ENCODE results near the gene GLT1D1.

GLT1D1 gene

DNA sequence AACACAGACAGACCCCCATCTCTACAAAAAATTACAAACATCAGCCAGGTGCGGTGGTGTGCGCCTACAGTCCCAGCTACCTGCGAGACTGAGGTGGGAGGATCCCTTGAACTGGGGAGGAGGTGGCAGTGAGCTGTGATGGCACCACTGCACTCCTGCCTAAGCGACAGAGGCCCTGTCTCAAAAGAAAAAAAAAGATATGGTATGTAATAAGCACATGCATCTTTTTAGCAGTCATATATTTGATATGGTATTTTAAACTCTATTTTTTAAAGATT, 36.7 kb upstream of the GLT1D1 start:
- no peak for DNase-seq (ENCODE audit: extremely low read depth, low read depth)
- TF ChIP-seq, protein P1, sequence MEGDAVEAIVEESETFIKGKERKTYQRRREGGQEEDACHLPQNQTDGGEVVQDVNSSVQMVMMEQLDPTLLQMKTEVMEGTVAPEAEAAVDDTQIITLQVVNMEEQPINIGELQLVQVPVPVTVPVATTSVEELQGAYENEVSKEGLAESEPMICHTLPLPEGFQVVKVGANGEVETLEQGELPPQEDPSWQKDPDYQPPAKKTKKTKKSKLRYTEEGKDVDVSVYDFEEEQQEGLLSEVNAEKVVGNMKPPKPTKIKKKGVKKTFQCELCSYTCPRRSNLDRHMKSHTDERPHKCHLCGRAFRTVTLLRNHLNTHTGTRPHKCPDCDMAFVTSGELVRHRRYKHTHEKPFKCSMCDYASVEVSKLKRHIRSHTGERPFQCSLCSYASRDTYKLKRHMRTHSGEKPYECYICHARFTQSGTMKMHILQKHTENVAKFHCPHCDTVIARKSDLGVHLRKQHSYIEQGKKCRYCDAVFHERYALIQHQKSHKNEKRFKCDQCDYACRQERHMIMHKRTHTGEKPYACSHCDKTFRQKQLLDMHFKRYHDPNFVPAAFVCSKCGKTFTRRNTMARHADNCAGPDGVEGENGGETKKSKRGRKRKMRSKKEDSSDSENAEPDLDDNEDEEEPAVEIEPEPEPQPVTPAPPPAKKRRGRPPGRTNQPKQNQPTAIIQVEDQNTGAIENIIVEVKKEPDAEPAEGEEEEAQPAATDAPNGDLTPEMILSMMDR (IDR thresholded peaks at IDR 0.05; ENCODE audit: low read depth, low read length, missing control alignments) = no peak
- H3K4me3 ChIP-seq (replicated peaks; ENCODE audit: low read depth, low read length) = no peak overlapping the region

DNA sequence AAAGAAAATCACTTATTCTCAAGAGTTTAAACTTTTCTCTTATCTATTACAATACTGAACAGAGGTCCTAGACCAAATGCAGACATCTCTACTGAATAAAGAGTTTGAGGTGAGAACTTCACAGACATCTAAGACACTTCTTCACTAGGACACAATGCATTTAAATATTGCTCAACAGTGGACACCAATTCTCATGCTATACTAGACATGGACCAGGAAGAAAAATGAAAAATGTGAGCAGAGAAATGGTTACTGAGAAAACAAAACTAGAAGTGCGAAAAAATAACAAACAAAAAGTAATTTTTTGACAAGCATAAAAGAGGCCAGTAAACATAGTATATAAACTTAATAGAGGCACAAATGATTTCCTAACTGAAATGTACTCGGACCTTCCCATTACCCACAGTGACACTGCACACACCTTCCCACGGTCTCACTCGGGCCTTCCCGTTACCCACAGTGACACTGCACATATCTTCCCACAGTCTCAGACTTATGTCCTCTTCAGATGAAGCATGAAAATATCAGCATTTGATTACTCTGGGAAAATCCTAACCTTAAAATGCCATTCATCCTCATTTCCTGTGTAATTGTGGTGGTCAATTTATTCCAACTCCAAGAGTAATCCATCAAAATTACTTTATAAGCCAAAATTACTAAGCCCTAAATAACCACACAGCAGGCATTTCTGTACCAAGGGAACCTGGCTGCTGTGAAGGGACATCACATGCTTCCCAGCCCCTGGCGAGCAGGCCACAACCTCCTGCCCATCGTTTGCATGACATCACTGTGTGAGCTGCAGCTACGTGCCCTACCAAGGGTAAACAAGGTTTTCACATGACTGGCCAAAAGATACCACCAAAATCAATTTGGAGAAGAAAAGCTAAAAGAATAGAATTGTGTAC, 35.9 kb upstream of the GLT1D1 start:
- H3K4me3 ChIP-seq (replicated peaks; ENCODE audit: low read depth, low read length) = no peak overlapping the region
- TF ChIP-seq, protein P1 (IDR thresholded peaks at IDR 0.05; ENCODE audit: low read depth, low read length, missing control alignments) = no peak
- DNase-seq (ENCODE audit: extremely low read depth, low read depth) = no peak

DNA sequence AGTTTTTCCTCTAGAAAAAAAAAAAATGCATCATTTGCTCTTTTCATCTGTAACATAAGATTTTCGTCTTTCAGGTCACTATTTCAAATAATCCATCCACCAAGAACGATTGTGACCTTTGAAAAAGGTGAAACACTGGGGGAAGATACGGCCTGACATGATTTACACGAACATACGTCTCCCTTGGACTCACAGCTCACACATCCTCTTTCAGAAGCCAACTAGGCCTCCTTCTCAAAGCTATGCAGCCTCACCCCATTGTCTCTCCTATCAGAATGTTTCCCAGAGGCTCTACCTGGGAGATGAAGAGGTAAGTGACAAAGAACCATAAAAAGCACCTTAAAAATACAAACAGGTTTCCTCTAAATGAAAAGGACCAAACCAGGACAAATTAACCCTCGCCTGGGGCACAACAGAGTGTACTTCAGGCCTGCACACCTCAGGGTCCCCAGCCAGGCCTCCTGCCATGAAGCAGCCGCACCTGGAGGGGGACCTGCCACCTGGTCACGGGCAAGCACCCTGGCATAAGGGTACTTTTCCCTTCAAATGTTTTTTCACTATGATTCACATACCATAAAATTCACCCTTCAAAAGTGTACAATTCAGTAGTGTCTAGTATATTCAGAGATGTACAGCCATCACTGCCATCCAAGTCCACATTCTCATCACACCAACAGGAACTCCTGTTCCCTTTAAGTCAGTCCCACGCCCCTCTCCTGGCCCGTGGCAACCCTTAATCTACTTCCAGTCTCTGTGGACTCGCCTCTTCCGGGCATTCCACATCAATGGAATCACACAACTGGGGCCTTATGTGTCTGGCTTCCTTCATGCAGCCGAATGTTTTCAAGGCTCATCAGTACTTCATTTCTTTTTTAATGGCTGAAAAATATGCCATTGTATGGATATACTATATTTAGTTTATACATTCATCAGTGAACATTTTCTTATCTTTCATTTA, 34.9 kb upstream of the GLT1D1 start:
- DNase-seq (ENCODE audit: extremely low read depth, low read depth) = no peak
- TF ChIP-seq, protein P1 (IDR thresholded peaks at IDR 0.05; ENCODE audit: low read depth, low read length, missing control alignments) = no peak
- no peak overlapping the region for H3K4me3 ChIP-seq (replicated peaks; ENCODE audit: low read depth, low read length)

DNA sequence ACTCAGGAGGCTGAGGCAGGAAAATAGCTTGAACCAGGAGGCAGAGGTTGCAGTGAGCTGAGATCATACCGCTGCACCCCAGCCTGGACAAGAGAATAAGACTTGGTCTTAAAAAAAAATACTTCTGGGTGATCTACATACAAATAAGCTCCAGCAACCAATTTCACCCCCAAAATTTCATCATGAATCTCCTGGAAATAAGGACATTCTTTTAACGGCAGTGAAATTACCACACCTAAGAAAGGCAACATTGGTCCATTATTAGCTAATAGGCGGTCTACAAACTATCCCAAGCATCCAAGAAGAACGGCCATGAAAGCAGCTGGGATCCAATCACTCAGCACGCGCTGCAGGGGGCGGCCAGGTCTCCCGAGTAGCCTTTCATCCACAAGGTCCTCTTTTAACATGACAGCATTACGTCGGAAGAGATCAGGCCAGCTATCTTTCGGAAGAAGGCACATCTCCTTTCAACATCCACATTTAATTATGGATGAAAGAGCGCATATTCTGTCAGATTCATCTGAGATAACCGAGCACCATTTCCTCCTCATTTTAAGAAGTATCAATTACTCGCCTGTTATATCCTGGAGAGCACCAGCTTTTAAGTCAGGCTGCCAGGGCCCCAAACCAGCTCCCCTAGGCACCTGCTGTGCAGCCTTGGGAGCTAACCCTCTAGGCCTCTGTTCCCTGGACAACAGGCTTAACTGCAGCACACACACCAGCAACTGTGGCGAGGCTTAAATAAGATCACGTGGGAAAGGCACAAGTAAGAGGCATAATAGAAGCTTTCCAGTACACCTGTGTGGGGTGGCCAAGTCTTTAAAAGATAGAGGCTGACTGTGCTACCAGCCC, 33.8 kb upstream of the GLT1D1 start:
- H3K4me3 ChIP-seq (replicated peaks; ENCODE audit: low read depth, low read length) = no peak overlapping the region
- TF ChIP-seq, protein P1 (IDR thresholded peaks at IDR 0.05; ENCODE audit: low read depth, low read length, missing control alignments) = no peak
- no peak for DNase-seq (ENCODE audit: extremely low read depth, low read depth)

DNA sequence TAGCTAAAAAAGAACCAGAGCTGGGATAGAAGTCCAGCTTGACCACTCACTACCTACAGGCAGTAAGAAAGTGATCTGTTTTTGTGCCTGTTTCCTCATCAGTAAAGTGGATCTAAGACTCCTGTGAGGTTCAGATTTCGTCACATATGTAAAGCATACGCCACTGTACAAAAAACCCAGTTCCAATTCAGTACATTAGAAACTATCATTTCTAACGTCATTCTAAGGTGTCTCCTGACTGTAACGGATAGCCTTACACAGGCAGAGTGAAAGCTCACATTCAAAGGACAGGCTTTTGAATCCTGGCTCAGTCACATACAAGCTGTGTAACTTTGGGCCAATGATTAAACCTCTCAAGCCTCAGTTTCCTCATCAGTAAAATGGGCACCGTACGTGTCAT, 33.0 kb upstream of the GLT1D1 start:
- TF ChIP-seq, protein P1 (IDR thresholded peaks at IDR 0.05; ENCODE audit: low read depth, low read length, missing control alignments) = no peak
- no peak for DNase-seq (ENCODE audit: extremely low read depth, low read depth)
- H3K4me3 ChIP-seq (replicated peaks; ENCODE audit: low read depth, low read length) = no peak overlapping the region

DNA sequence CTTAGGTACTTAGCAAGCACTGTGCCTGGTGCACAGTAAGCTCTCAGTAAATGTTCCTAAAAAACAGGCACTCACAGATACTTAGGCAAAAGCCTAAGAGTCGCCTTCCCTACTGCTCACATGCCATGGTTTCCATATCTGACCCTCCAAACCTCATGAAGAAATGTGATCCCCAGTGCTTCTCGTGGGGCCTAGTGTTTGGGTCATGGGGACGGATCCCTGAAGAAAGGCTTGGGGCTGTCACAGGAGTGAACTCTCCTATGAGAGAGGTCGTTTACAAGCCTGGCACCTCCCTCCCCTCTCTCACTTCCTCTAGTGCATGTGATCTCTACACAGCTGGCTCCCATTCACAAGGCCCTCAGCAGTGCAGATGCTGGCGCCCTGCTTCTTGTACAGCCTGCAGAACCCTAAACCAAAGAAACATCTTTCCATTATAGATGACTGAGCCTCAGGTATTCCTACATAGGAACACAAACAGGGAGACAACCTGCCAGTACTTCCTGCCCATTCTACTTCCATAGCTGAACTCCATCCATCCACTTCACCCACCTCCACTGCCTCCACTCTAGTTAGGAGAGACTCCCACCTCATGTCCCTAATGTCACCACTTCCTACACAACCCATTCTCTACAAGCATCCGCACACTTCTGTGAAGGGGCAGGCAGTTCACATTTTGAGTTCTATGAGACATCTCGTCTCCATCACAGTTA, 32.4 kb upstream of the GLT1D1 start:
- TF ChIP-seq, protein P1 (IDR thresholded peaks at IDR 0.05; ENCODE audit: low read depth, low read length, missing control alignments) = no peak
- no peak overlapping the region for H3K4me3 ChIP-seq (replicated peaks; ENCODE audit: low read depth, low read length)
- no peak for DNase-seq (ENCODE audit: extremely low read depth, low read depth)

Measured in HFF-Myc (cell line).